Measurements from ENCODE around the gene SIT1. TPM values are rescaled to one million over a fixed set of nuclear protein-coding genes. Genes with fewer than 3 reads are reported as not detected.
"Not testable (repeated sequence)": the region's sequence is repeated elsewhere in the genome, so short reads cannot be mapped to it uniquely, and the experiment has no call there.

SIT1 gene
- total RNA-seq, 6 donors from 2014 or later, result 1.1 to 3.1 (median 1.8) TPM; not detected in 1

- Histone ChIP-seq H3K27ac (no peak overlapping the region), H3K4me1 (peaks cover 4 to 16% (median 14%) of the 10 kb centered on the region in 4 donors), H3K36me3 (no peaks in the 10 kb centered on the region), H3K4me3 (no peak overlapping the region), H3K27me3 (no peaks in the 10 kb centered on the region), H3K9me3 (no peaks in the 10 kb centered on the region)
- no peak for DNase-seq
- WGBS, 2 donors, result 80 to 86% methylated on average over 1 of the region's 1 CpG
- ATAC-seq (ENCODE audit: low FRiP score in 2 of 2), result no peak
- no peak for TF ChIP-seq CTCF (IDR thresholded peaks at IDR 0.05)
- no peak for TF ChIP-seq POLR2A (IDR thresholded peaks at IDR 0.05)
These were observed 11.1 kb downstream of the SIT1 start for GRCh38 chr9:35639631-35640030.

GRCh38 chr9:35639225-35639624 lies 11.5 kb downstream of the SIT1 start:
- H3K27me3 ChIP-seq; H3K9me3 ChIP-seq; H3K27ac ChIP-seq; DNase-seq; ATAC-seq (ENCODE audit: low FRiP score in 2 of 2); H3K36me3 ChIP-seq; H3K4me3 ChIP-seq: not testable (repeated sequence)
- WGBS, 2 donors, result 36 to 58% methylated on average over 1 of the region's 1 CpG
- H3K4me1 ChIP-seq, result peaks cover 4 to 16% (median 14%) of the 10 kb centered on the region in 4 donors

- ATAC-seq (ENCODE audit: low FRiP score in 2 of 2); H3K9me3 ChIP-seq; H3K27me3 ChIP-seq; H3K36me3 ChIP-seq; DNase-seq; H3K27ac ChIP-seq; H3K4me3 ChIP-seq: not testable (repeated sequence)
- peaks cover 4 to 16% (median 14%) of the 10 kb centered on the region in 4 donors for H3K4me1 ChIP-seq
- 76% methylated on average over 6 to 8 of the region's 8 CpGs for WGBS, 2 donors
These were observed 12.0 kb downstream of the SIT1 start for GRCh38 chr9:35638751-35639150.

GRCh38 chr9:35637427-35637955 lies 13.2 kb downstream of the SIT1 start:
- DNase-seq, result not testable (repeated sequence)
- 93 to 97% methylated on average over 9 of the region's 9 CpGs for WGBS, 2 donors

GRCh38 chr9:35636877-35637246 lies 13.9 kb downstream of the SIT1 start:
- Histone ChIP-seq H3K27ac (peak overlapping the region in 2 of 4 donors; percentile 72), H3K4me1 (peaks cover 4 to 16% (median 14%) of the 10 kb centered on the region in 4 donors)
- ATAC-seq (ENCODE audit: low FRiP score in 2 of 2); DNase-seq; H3K27me3 ChIP-seq; H3K36me3 ChIP-seq; H3K9me3 ChIP-seq; H3K4me3 ChIP-seq: not testable (repeated sequence)
- WGBS, 2 donors, result 81 to 93% methylated on average over 6 of the region's 6 CpGs

More at GRCh38 chr9:35637427-35637955, 13.2 kb downstream of the SIT1 start:
- not testable (repeated sequence) for H3K36me3 ChIP-seq; H3K9me3 ChIP-seq; ATAC-seq (ENCODE audit: low FRiP score in 2 of 2); H3K27ac ChIP-seq; H3K27me3 ChIP-seq; H3K4me3 ChIP-seq
- peaks cover 4 to 16% (median 14%) of the 10 kb centered on the region in 4 donors for H3K4me1 ChIP-seq

GRCh38 chr9:35636135-35636876 lies 14.4 kb downstream of the SIT1 start:
- ATAC-seq (ENCODE audit: low FRiP score in 2 of 2), result peak in 1 of 2 donors; percentile 64
- DNase-seq, result no peak
- Histone ChIP-seq H3K27ac (peak overlapping the region; percentile 24 to 72 (median 52)), H3K36me3 (no peaks in the 10 kb centered on the region), H3K27me3 (no peaks in the 10 kb centered on the region), H3K4me3 (no peak overlapping the region), H3K9me3 (no peaks in the 10 kb centered on the region), H3K4me1 (peaks cover 4 to 16% (median 14%) of the 10 kb centered on the region in 4 donors)
- TF ChIP-seq EP300 (IDR thresholded peaks at IDR 0.05) (no peak), CTCF (IDR thresholded peaks at IDR 0.05) (no peak), POLR2A (IDR thresholded peaks at IDR 0.05) (peak in 1 of 4 donors; percentile 38)
- WGBS, 2 donors, result 62 to 73% methylated on average over 9 of the region's 9 CpGs

- DNase-seq, result no peak
- peaks cover 4 to 16% (median 14%) of the 10 kb centered on the region in 4 donors for H3K4me1 ChIP-seq
- ATAC-seq (ENCODE audit: low FRiP score in 2 of 2), result no peak
- H3K4me3 ChIP-seq, result no peak overlapping the region
- H3K36me3 ChIP-seq, result no peaks in the 10 kb centered on the region
- peak overlapping the region; percentile 24 to 72 (median 52) for H3K27ac ChIP-seq
- H3K9me3 ChIP-seq, result no peaks in the 10 kb centered on the region
- TF ChIP-seq CTCF (IDR thresholded peaks at IDR 0.05) (no peak), EP300 (IDR thresholded peaks at IDR 0.05) (no peak), POLR2A (IDR thresholded peaks at IDR 0.05) (no peak)
- H3K27me3 ChIP-seq, result no peaks in the 10 kb centered on the region
These were observed 15.0 kb downstream of the SIT1 start for GRCh38 chr9:35635730-35636129.
